ENCODE data around the gene STON2. TPM values are rescaled to one million over a fixed set of nuclear protein-coding genes. Genes with fewer than 3 reads are reported as not detected.

The STON2 gene
- total RNA-seq, 1 donor from 2014 or later: 47.4 TPM

DNA sequence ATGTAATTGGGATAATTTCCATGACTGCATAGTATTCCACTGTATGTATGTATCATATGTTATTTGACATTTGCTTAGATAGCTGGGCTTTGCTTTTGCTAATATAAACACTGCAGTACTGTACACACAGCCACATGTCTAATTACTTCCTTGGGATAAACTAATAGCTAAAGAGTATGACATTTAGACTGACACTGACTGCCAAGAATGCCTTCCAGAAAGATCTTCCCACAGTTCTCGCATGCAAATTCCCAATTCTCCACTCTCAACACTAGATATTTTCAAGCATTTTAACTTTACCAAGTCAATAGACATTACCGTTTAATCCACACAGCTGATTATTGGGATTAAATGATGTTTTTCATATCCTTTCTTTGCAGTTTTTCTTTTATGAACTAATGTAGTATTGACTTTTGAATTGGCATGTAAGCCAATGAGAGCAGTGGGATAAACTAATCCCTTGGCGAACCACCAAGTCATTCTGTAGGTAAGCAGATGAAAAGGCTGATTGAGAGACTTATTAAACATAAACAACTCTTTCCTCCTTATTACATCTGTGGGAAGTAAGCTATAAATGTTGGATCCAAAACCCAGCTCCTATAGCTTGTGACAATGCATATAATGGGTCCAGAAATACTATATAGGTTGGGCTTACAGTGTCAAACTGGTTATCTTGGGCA, 55.5 kb downstream of the STON2 start:
- H3K4me3 ChIP-seq (ENCODE audit: low read depth, low read length): no peak overlapping the region
- TF ChIP-seq, protein P1, sequence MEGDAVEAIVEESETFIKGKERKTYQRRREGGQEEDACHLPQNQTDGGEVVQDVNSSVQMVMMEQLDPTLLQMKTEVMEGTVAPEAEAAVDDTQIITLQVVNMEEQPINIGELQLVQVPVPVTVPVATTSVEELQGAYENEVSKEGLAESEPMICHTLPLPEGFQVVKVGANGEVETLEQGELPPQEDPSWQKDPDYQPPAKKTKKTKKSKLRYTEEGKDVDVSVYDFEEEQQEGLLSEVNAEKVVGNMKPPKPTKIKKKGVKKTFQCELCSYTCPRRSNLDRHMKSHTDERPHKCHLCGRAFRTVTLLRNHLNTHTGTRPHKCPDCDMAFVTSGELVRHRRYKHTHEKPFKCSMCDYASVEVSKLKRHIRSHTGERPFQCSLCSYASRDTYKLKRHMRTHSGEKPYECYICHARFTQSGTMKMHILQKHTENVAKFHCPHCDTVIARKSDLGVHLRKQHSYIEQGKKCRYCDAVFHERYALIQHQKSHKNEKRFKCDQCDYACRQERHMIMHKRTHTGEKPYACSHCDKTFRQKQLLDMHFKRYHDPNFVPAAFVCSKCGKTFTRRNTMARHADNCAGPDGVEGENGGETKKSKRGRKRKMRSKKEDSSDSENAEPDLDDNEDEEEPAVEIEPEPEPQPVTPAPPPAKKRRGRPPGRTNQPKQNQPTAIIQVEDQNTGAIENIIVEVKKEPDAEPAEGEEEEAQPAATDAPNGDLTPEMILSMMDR (IDR thresholded peaks at IDR 0.05; ENCODE audit: insufficient read depth, low read length, severe bottlenecking): no peak
- no peak for FAIRE-seq
- DNase-seq (ENCODE audit: low read depth): no peak
- H3K36me3 ChIP-seq (ENCODE audit: control insufficient read depth, insufficient read depth, low read length): no peaks in the 10 kb centered on the region
- no peaks in the 10 kb centered on the region for H3K27me3 ChIP-seq (ENCODE audit: control insufficient read depth, insufficient read depth, low read length)

DNA sequence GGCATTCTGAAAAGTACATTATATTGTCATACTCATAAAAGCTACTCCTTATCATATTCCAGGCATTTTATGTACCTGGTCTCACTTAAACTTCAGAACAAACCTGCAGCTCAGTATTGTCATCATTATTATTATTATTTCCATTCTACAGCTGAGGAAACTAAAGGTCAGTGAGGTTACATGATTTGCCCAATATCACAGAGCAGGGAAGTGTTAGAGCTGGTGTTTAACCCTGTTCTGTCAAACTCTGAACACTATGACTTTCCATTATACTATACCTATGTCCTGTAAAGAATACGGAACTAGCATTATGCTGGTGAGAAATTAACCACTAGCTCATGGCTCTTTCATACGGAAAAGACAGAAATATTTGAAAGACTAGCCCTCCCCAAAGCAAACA, 56.4 kb downstream of the STON2 start:
- Histone ChIP-seq H3K4me3 (ENCODE audit: low read depth, low read length) (no peak overlapping the region), H3K27me3 (ENCODE audit: control insufficient read depth, insufficient read depth, low read length) (no peaks in the 10 kb centered on the region), H3K36me3 (ENCODE audit: control insufficient read depth, insufficient read depth, low read length) (no peaks in the 10 kb centered on the region)
- FAIRE-seq: no peak
- DNase-seq (ENCODE audit: low read depth): no peak
- TF ChIP-seq, protein P1 (IDR thresholded peaks at IDR 0.05; ENCODE audit: insufficient read depth, low read length, severe bottlenecking): no peak

DNA sequence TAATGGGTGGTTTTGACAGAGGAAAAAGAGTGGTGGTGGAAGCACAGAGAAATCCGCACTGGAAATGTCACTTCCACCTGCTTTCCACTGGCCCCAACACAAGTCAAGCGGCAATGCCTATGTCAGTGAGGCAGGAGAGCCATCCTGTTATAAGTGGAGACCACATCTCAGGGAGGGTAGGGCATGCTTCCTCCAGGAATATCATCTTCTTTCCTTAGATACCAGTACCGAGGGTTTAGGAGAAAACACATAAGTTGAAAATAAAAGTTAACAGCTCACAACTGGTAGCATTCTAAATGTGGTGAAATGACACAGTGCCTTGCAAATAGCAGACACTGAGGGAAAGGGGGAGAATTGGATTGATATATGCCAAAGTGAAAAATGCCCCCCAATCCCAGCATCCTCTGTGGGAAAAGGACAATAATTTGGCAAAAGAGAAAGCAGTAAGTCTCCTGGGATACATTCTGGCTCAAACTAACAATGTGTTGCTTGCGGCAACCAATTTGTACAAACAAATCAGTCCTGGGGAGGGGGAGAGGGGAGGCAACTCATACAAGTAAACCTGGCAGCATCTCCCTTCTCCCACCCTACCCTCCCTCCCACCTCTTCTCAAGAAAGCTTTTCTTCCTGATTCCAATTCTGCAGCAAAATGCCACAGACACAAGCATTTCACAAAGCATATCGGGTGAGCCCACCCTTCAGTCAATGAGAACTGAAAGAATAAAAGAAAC, 57.1 kb downstream of the STON2 start:
- DNase-seq (ENCODE audit: low read depth) (no peak), FAIRE-seq (no peak)
- H3K27me3 ChIP-seq (ENCODE audit: control insufficient read depth, insufficient read depth, low read length): no peaks in the 10 kb centered on the region
- H3K4me3 ChIP-seq (ENCODE audit: low read depth, low read length): no peak overlapping the region
- TF ChIP-seq, protein P1 (IDR thresholded peaks at IDR 0.05; ENCODE audit: insufficient read depth, low read length, severe bottlenecking): no peak
- H3K36me3 ChIP-seq (ENCODE audit: control insufficient read depth, insufficient read depth, low read length): no peaks in the 10 kb centered on the region

DNA sequence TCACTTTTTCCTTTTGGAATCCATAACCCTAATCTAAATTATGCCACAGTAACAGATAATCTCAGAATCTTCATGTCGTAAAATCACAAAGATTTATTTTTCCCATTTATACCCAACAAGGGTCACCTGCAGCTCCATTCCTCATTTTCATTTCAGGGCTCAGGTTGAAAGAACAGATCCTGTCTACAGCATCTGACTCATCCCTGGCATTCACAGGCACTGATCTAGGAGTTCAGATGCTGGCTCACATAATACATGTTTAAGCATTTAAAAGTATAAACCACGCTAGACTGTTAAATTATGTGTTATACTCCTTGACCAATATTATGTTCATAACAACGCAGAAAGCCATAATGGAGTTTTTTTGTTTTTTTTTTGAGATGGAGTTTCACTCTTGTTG, 58.3 kb downstream of the STON2 start:
- no peaks in the 10 kb centered on the region for H3K36me3 ChIP-seq (ENCODE audit: control insufficient read depth, insufficient read depth, low read length)
- FAIRE-seq (no peak), DNase-seq (ENCODE audit: low read depth) (no peak)
- no peak overlapping the region for H3K4me3 ChIP-seq (ENCODE audit: low read depth, low read length)
- TF ChIP-seq, protein P1 (IDR thresholded peaks at IDR 0.05; ENCODE audit: insufficient read depth, low read length, severe bottlenecking): no peak
- no peaks in the 10 kb centered on the region for H3K27me3 ChIP-seq (ENCODE audit: control insufficient read depth, insufficient read depth, low read length)

DNA sequence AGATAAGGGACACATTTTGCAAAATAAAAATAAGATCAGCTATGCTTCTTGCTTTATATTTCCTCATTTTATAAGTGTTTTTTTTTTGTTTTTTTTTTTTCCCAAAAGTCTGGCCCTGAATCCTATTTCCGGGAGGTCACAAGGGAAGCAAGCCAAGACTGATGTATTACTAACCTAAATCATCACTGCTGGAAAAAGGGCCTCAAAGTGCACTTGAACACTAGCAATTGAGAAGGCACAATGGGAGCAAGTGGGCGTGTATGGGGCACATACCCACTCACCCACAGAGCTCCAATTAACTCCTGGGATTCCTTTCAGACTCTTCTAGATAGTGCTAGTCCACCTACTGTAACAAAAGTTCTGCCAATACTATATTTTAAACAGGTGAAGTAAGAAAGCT, 58.8 kb downstream of the STON2 start:
- no peaks in the 10 kb centered on the region for H3K27me3 ChIP-seq (ENCODE audit: control insufficient read depth, insufficient read depth, low read length)
- no peak overlapping the region for H3K4me3 ChIP-seq (ENCODE audit: low read depth, low read length)
- FAIRE-seq (no peak), DNase-seq (ENCODE audit: low read depth) (no peak)
- TF ChIP-seq, protein P1 (IDR thresholded peaks at IDR 0.05; ENCODE audit: insufficient read depth, low read length, severe bottlenecking): no peak
- H3K36me3 ChIP-seq (ENCODE audit: control insufficient read depth, insufficient read depth, low read length): no peaks in the 10 kb centered on the region

Measured in bronchial epithelial cell (primary cell).